ENCODE data around the gene RSAD1.

RSAD1 gene

GRCh38 chr17:50498021-50498874, 19.6 kb downstream of the RSAD1 start:
- no peak for DNase-seq

- DNase-seq, result no peak
Measured at GRCh38 chr17:50499270-50499669, 20.6 kb downstream of the RSAD1 start.

- DNase-seq, result no peak
Measured at GRCh38 chr17:50499721-50500120, 21.1 kb downstream of the RSAD1 start.

GRCh38 chr17:50501054-50501453, 22.4 kb downstream of the RSAD1 start:
- peak; percentile 24 for DNase-seq

GRCh38 chr17:50502301-50502990, 23.8 kb downstream of the RSAD1 start:
- no peak for DNase-seq

- DNase-seq, result no peak
Measured at GRCh38 chr17:50505591-50506130, 27.0 kb downstream of the RSAD1 start.

GRCh38 chr17:50506298-50506697, 27.6 kb downstream of the RSAD1 start:
- no peak for DNase-seq

GRCh38 chr17:50507871-50508572, 29.4 kb downstream of the RSAD1 start, which contains the start of gene MYCBPAP:
Gene MYCBPAP (plus strand): TSS chr17:50508439. CDS start chr17:50508675, 236 bp downstream.
- DNase-seq, result peak; percentile 69

GRCh38 chr17:50508573-50509460, 30.2 kb downstream of the RSAD1 start:
- DNase-seq, result no peak

- DNase-seq, result no peak
Measured at GRCh38 chr17:50511058-50511457, 32.4 kb downstream of the RSAD1 start.

- no peak for DNase-seq
Measured at GRCh38 chr17:50513495-50513894, 34.8 kb downstream of the RSAD1 start.

GRCh38 chr17:50514388-50514787, 35.7 kb downstream of the RSAD1 start:
- no peak for DNase-seq

GRCh38 chr17:50514936-50515702, 36.5 kb downstream of the RSAD1 start:
- peak; percentile 36 for DNase-seq

- no peak for DNase-seq
Measured at GRCh38 chr17:50517011-50517410, 38.4 kb downstream of the RSAD1 start.

GRCh38 chr17:50517504-50518383, 39.1 kb downstream of the RSAD1 start:
- DNase-seq, result no peak

- DNase-seq, result no peak
Measured at GRCh38 chr17:50518384-50519023, 39.8 kb downstream of the RSAD1 start.

- no peak for DNase-seq
Measured at GRCh38 chr17:50519141-50519834, 40.6 kb downstream of the RSAD1 start.

GRCh38 chr17:50520483-50520882, 41.8 kb downstream of the RSAD1 start:
- DNase-seq, result no peak

- no peak for DNase-seq
Measured at GRCh38 chr17:50521514-50521913, 42.9 kb downstream of the RSAD1 start.

All from RPMI8226 (cell line).